ENCODE measurements around the gene APPBP2.
"Not testable (repeated sequence)": the region's sequence is repeated elsewhere in the genome, so short reads cannot be mapped to it uniquely, and the experiment has no call there.

The APPBP2 gene

GRCh38 chr17:60428491-60428890, 97.6 kb downstream of the APPBP2 start:
- not testable (repeated sequence) for DNase-seq

- no peak for DNase-seq
Observed at GRCh38 chr17:60426596-60426995, 99.4 kb downstream of the APPBP2 start.

GRCh38 chr17:60425626-60426025, 100.4 kb downstream of the APPBP2 start:
- DNase-seq: no peak

GRCh38 chr17:60423865-60424264, 102.2 kb downstream of the APPBP2 start:
- DNase-seq: no peak

GRCh38 chr17:60422162-60422665, 103.8 kb downstream of the APPBP2 start, which contains the start of gene CHCT1:
Gene CHCT1 (plus strand): TSS chr17:60422489. CDS start chr17:60422593, 104 bp downstream.
- no peak for DNase-seq

GRCh38 chr17:60421273-60422161, 104.5 kb downstream of the APPBP2 start:
- DNase-seq: peak; percentile 80

GRCh38 chr17:60419875-60420274, 106.2 kb downstream of the APPBP2 start:
- DNase-seq: not testable (repeated sequence)

GRCh38 chr17:60419003-60419402, 107.0 kb downstream of the APPBP2 start:
- DNase-seq: not testable (repeated sequence)

GRCh38 chr17:60416368-60416925, 109.6 kb downstream of the APPBP2 start:
- no peak for DNase-seq

- DNase-seq: no peak
Observed at GRCh38 chr17:60415146-60415545, 110.9 kb downstream of the APPBP2 start.

- no peak for DNase-seq
Observed at GRCh38 chr17:60412701-60413100, 113.3 kb downstream of the APPBP2 start.

GRCh38 chr17:60410001-60410400, 116.0 kb downstream of the APPBP2 start:
- DNase-seq: no peak

- no peak for DNase-seq
Observed at GRCh38 chr17:60406887-60407286, 119.2 kb downstream of the APPBP2 start.

GRCh38 chr17:60403962-60404361, 122.1 kb downstream of the APPBP2 start:
- DNase-seq: no peak

GRCh38 chr17:60403523-60403810, 122.6 kb downstream of the APPBP2 start:
- no peak for DNase-seq

- no peak for DNase-seq
Observed at GRCh38 chr17:60401819-60402218, 124.2 kb downstream of the APPBP2 start.

GRCh38 chr17:60398227-60398959, 127.6 kb downstream of the APPBP2 start:
- peak; percentile 62 for DNase-seq

- DNase-seq: no peak
Observed at GRCh38 chr17:60396412-60396811, 129.6 kb downstream of the APPBP2 start.

GRCh38 chr17:60395508-60396065, 130.5 kb downstream of the APPBP2 start:
- no peak for DNase-seq

GRCh38 chr17:60393840-60394723, 132.0 kb downstream of the APPBP2 start:
- no peak for DNase-seq

Data from RPMI8226 (cell line).